Embryonic facial prominence (tissue), 1 donor: ENCODE measurements around the gene XKR8.

Experiments used
- DNase-seq: peaks from one replicate; pipeline ENCODE4 v3.0.0-alpha.2; 2016; ENCODE audit errors: extremely low spot score

Gene XKR8

GRCh38 chr1:27956761-27957160 is 3.0 kb upstream of the XKR8 start:
- no peak for DNase-seq

GRCh38 chr1:27957655-27958054 is 2.1 kb upstream of the XKR8 start:
- DNase-seq = no peak

GRCh38 chr1:27958513-27958912 is 1.3 kb upstream of the XKR8 start:
- DNase-seq = no peak

- DNase-seq = no peak
These were observed 1.2 kb downstream of the XKR8 start for GRCh38 chr1:27960762-27961645.

DNA sequence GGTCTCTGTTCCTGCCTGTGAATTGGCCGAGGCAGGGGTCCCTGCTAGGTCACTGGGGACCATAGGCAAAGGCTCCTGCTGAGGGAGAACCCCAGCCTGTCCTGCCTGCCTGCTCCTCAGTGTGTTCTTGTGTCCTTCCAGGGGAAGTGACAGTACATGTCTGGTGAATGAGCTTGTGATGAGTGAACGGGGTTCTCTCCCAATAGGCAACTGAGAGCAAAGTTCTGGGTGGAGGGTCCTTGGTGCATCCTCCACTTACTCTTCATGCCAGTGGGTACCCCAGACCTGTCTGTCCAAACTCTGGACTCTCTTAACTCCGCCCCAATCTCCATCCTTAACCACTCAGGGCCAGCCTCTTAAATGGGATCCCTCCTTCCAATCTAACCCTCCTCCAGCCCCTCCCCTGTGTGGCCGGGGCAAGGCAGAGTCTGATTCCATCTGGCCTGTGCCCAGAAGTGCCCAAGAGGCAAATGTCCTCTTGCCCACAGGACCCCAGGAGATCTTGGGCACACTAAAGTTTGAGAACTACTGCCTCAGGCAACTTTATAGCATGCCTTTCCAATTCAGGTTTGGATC is 2.0 kb downstream of the XKR8 start:
- no peak for DNase-seq

GRCh38 chr1:27963393-27963792 is 3.6 kb downstream of the XKR8 start:
- DNase-seq = no peak

- DNase-seq = no peak
These were observed 6.8 kb downstream of the XKR8 start for GRCh38 chr1:27966402-27967105.

DNA sequence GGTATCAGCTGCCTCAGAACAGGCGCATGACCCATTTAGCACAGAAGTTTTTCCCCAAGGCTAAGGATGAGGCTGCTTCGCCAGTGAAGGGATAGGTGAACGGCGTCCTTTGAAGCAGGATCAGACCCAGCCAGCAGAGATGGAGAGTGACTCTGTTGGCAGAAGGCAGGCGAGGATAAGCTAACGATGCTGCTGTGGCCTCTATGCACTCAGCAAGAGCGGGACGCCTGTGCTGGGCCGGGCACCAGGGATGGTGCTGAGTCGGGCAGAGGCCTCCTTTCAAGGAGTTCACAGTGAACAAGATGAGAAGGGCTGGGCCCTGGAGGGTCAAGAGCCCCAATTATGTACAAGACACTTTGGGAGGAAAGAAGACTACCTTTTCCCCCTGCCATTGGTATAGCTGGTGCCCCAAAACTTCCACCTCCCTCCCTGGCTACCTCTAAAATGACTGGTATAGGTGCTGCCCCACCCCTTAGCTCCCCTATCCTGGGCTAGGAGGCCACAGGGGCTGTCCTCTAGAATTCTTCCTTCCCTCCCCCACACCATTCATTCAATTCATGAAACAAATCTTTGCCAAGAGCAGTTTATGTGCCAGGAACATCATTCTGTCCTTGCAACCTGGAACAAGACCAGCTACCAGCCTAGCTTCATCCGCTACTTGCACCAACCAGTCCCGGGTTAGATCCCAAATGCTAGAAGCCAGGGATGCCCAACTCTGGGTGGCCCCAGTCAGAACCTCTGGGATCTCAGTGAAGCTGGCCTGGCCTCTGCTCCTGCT is 7.5 kb downstream of the XKR8 start:
- no peak for DNase-seq

- no peak for DNase-seq
These were observed 8.2 kb downstream of the XKR8 start for GRCh38 chr1:27967884-27968466.

DNA sequence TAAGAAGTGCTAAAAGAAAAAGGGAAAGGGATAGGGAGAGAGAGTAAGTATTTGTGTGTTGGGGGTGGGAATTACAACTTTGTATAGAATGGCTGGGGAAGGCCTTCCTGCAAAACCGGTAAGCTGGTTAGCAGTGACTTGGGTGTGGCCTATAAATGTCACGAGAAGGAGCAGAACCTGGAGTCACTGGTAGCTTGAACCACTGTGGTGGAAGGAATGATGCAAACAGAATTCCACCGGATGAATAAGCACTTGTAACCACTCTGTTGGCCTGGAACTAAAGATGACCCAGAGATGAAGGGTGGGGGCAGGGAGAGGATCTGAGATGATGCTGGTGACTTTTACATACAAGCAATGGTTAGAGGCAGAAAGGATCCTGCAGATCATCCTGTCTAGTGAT is 8.9 kb downstream of the XKR8 start:
- no peak for DNase-seq

DNA sequence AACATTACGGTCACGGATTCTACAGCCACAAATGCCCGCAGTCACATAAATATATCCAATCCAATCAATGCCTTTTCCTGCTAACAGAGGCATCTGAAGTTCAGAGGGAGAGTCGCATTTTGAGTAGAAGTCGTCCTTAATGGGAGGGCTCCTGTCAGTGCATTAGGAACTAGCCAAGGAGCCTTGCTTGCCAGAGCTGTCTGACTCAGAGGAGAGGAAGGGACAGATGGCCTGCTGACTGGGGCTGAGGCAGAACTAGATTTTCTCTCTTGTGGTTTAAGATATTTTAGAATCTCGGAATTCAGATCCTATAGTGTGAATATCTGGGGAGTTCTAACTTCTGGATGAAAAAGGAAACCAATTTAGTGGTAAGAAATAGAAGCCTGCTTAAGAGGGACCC is 10.6 kb downstream of the XKR8 start:
- no peak for DNase-seq

DNA sequence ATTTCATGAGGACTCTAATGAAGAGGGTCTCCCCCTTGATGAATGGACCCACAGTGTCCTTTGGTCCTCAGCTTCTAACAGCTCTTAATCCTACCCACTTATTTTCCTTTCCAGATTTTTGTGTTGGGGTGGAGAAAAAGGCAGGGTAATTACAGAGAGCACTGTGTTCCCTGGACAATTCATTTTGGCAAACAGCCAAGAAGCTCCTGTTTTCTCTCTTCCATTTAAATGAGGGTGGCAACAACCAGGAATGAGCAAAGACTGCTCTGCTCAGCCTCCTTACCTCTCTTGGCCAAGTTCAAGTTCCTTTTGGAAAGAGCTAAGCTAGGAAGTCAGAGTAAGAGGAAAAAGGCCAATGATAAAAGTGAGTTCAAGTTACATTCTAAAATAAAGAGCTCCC is 11.9 kb downstream of the XKR8 start:
- DNase-seq = no peak

GRCh38 chr1:27972141-27972540 is 12.4 kb downstream of the XKR8 start:
- no peak for DNase-seq

DNA sequence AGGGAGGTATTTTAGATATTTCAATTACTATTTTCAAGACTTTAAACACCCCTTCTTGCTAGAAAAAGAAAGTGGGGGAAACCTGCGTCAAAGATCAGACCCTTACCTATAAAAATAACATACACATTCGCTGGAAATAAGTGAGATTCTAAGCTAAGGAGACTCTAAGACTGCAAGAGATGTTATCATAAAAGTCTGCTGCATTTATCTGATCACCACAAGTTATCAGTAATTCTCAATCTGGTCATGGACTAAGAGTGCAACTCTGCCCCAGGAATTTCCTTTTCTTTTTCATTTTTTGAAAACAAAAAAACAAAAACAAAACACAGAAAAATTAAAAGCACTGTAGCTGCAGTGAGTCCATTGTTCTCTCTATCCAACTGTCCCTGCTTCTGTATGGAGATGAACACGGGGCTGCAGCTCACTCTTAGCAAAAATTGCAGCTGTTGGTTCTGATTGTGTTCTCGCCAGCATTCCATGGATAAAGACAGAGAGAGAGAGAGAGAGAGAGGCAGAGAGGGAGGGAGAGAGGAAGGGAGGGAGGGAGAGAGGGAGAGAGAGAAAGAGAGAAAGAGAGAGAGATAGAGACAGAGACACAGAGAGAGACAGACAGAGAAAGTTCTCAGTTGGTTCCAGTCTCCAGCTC is 14.1 kb downstream of the XKR8 start:
- no peak for DNase-seq

- DNase-seq = no peak
These were observed 14.6 kb downstream of the XKR8 start for GRCh38 chr1:27974417-27974781.

- DNase-seq = peak; percentile 42
These were observed 19.5 kb downstream of the XKR8 start for GRCh38 chr1:27979151-27979858.

DNA sequence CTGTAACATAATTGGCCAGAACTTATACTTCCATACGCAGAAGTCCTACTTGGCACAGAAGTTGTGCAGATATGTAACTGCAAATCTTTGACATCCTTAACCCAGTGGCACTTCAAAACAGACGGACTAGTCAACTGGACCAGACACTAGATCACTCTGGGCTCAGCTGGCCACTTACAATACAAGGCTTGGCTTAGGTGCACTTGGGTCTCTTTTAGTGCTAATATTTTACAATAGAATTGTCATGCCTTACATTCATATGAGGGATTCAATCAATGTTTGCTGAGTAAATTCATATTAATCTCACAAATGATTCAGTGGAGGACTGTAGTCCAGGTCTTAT is 20.1 kb downstream of the XKR8 start:
- DNase-seq = no peak

DNA sequence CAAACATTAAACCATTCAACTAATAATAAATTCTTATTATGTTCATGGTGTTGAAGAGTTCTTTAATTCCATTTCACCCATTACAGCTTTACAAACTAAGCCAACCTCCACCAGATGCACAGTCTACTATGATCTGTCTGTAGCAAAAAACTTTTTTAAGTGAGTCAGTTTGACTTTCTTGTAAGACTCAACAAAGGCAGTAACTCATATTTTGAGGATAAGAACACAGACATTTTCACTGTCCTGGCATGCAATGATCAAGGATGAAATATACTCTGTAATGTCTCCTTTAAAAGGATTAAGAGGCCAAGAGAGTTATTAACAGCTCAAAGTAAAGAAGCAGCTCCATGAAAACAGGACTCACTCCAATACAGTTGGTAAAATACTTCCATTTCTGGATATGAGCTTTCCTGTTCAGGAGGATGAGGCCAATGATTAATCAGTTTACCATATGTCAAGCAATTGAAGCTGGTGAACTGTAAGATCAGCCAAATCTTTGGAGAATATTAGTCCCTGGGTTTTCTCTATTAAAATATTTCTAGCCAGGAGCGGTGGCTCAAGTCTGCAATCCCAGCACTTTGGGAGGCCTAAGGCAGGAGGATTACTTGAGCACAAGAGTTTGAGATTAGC is 20.6 kb downstream of the XKR8 start:
- DNase-seq = no peak

GRCh38 chr1:27981145-27981544 is 21.4 kb downstream of the XKR8 start:
- DNase-seq = no peak

DNA sequence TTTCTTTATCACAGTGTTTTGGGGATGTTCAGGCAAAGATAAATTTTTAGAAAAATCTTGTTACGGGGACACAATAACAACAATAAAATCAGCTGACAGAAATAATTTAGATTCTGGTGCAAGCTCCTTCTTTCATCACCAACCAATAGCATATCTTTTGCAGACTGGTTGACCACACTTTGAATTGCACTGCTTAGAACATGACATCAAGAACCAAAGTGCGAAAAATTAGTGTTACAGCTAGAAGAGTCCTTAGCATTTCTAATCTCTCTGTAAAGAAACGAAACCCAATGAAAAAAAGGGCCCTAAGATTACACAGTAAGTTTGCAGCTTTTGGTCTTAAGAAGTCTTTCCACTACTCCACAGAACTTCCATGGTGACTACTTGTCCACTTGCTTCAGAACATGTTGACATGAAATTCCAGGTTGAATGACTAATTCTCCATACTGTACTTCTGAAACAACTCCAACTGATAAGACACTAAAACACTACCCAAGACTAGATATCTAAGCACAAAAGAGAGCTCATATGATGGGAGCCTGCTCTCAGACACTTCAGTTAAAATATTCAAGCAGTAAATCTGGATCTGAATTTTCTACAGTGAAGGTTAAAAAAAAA is 31.3 kb downstream of the XKR8 start:
- DNase-seq = no peak
